HG03354 (cell line): ENCODE data around the gene MCC.

Experiments
- ATAC-seq: cut with Tn5 transposase; IDR thresholded peaks from one replicate; pipeline ENCODE4 v1.9.1; 2021; ENCODE audit warnings: mild to moderate bottlenecking; ENCODE audit not compliant: unreplicated experiment, poor library complexity, severe bottlenecking

Gene MCC

GRCh38 chr5:113262674-113263073 lies 225.6 kb downstream of the MCC start:
- no peak for ATAC-seq

- ATAC-seq: no peak
These were observed 229.2 kb downstream of the MCC start for GRCh38 chr5:113259034-113259433.

GRCh38 chr5:113257545-113257944 lies 230.7 kb downstream of the MCC start:
- ATAC-seq: no peak

GRCh38 chr5:113256671-113257452 lies 231.4 kb downstream of the MCC start:
- no peak for ATAC-seq

- ATAC-seq: no peak
These were observed 232.5 kb downstream of the MCC start for GRCh38 chr5:113255579-113256386.

- ATAC-seq: no peak
These were observed 233.1 kb downstream of the MCC start for GRCh38 chr5:113255105-113255504.

GRCh38 chr5:113253037-113253436 lies 235.2 kb downstream of the MCC start:
- no peak for ATAC-seq

- ATAC-seq: no peak
These were observed 236.2 kb downstream of the MCC start for GRCh38 chr5:113252066-113252465.

- no peak for ATAC-seq
These were observed 237.8 kb downstream of the MCC start for GRCh38 chr5:113250341-113250953.

- ATAC-seq: no peak
These were observed 239.0 kb downstream of the MCC start for GRCh38 chr5:113249206-113249605.

- no peak for ATAC-seq
These were observed 241.8 kb downstream of the MCC start for GRCh38 chr5:113246361-113246870.

GRCh38 chr5:113245427-113246225 lies 242.6 kb downstream of the MCC start:
- no peak for ATAC-seq

GRCh38 chr5:113244966-113245365 lies 243.3 kb downstream of the MCC start:
- ATAC-seq: no peak

- ATAC-seq: no peak
These were observed 244.9 kb downstream of the MCC start for GRCh38 chr5:113243349-113243664.

GRCh38 chr5:113242481-113243348 lies 245.5 kb downstream of the MCC start:
- ATAC-seq: no peak

GRCh38 chr5:113240951-113241726 lies 247.1 kb downstream of the MCC start:
- ATAC-seq: peak; percentile 68

- ATAC-seq: no peak
These were observed 248.2 kb downstream of the MCC start for GRCh38 chr5:113240032-113240431.

GRCh38 chr5:113237893-113238292 lies 250.4 kb downstream of the MCC start:
- no peak for ATAC-seq
